Esophagus squamous epithelium (tissue), 4 donors: ENCODE results near the gene MAP6D1.

Experiments used
- CTCF ChIP-seq, 6 experiments: fragments of 450-650 bp in 4 of 6; fragments of 200-600 bp in 2 of 6; sonication (generic) in 2 of 6; IDR thresholded peaks; one replicate each; pipeline ENCODE4 v1.5.1; 2016 to 2019; ENCODE audit warnings: antibody characterized with exemption in 6 of 6, mild to moderate bottlenecking in 4 of 6, moderate library complexity in 4 of 6
- POLR2A ChIP-seq, 4 donors: fragments of 450-650 bp; IDR thresholded peaks; one replicate each; pipeline ENCODE4 v1.6.1; 2017; ENCODE audit warnings: antibody characterized with exemption in 4 of 4, mild to moderate bottlenecking in 4 of 4, moderate library complexity in 3 of 4

- TF ChIP-seq CTCF (IDR thresholded peaks at IDR 0.05): no peak
- no peak for TF ChIP-seq POLR2A (IDR thresholded peaks at IDR 0.05)
These were observed 59.3 kb downstream of the MAP6D1 start for GRCh38 chr3:183766107-183766506.
